CD1c-positive myeloid dendritic cell (primary cell): ENCODE results near the gene ZNF14.
"Not testable (repeated sequence)": the region's sequence is repeated elsewhere in the genome, so short reads cannot be mapped to it uniquely, and the experiment has no call there.

Experiments
- DNase-seq: peaks from one replicate; pipeline ENCODE4 v3.0.0-alpha.2; 2016; ENCODE audit errors: extremely low spot score

The ZNF14 gene

GRCh38 chr19:19732579-19733501 is at the start of gene ZNF14:
TSS of gene ZNF14 (minus strand) at chr19:19733112. CDS start at chr19:19732958, 154 bp downstream.
- peak; percentile 95 for DNase-seq

GRCh38 chr19:19781791-19782190 is 48.9 kb upstream of the ZNF14 start:
- not testable (repeated sequence) for DNase-seq

- no peak for DNase-seq
Measured at GRCh38 chr19:19778666-19779065, 45.8 kb upstream of the ZNF14 start.

- no peak for DNase-seq
Measured at GRCh38 chr19:19777692-19778091, 44.8 kb upstream of the ZNF14 start.

GRCh38 chr19:19776206-19777008 is 43.5 kb upstream of the ZNF14 start:
- peak; percentile 95 for DNase-seq

GRCh38 chr19:19775891-19776205 is 42.9 kb upstream of the ZNF14 start:
- no peak for DNase-seq

- DNase-seq: no peak
Measured at GRCh38 chr19:19774354-19775033, 41.6 kb upstream of the ZNF14 start.

GRCh38 chr19:19771963-19772362 is 39.1 kb upstream of the ZNF14 start:
- not testable (repeated sequence) for DNase-seq

- not testable (repeated sequence) for DNase-seq
Measured at GRCh38 chr19:19769971-19770370, 37.1 kb upstream of the ZNF14 start.

- no peak for DNase-seq
Measured at GRCh38 chr19:19758164-19758563, 25.3 kb upstream of the ZNF14 start.

GRCh38 chr19:19752760-19753403 is 20.0 kb upstream of the ZNF14 start:
- DNase-seq: no peak

- DNase-seq: no peak
Measured at GRCh38 chr19:19751846-19752245, 18.9 kb upstream of the ZNF14 start.

GRCh38 chr19:19750842-19751790 is 18.2 kb upstream of the ZNF14 start:
- DNase-seq: no peak

- no peak for DNase-seq
Measured at GRCh38 chr19:19749908-19750841, 17.3 kb upstream of the ZNF14 start.

GRCh38 chr19:19749117-19749907 is 16.4 kb upstream of the ZNF14 start:
- no peak for DNase-seq

GRCh38 chr19:19748249-19748938 is 15.5 kb upstream of the ZNF14 start:
- DNase-seq: no peak

GRCh38 chr19:19747357-19748220 is 14.7 kb upstream of the ZNF14 start:
- DNase-seq: no peak
